ENCODE measurements around the gene MGAT3.
"Not testable (repeated sequence)": the region's sequence is repeated elsewhere in the genome, so short reads cannot be mapped to it uniquely, and the experiment has no call there.

MGAT3 gene, protein sequence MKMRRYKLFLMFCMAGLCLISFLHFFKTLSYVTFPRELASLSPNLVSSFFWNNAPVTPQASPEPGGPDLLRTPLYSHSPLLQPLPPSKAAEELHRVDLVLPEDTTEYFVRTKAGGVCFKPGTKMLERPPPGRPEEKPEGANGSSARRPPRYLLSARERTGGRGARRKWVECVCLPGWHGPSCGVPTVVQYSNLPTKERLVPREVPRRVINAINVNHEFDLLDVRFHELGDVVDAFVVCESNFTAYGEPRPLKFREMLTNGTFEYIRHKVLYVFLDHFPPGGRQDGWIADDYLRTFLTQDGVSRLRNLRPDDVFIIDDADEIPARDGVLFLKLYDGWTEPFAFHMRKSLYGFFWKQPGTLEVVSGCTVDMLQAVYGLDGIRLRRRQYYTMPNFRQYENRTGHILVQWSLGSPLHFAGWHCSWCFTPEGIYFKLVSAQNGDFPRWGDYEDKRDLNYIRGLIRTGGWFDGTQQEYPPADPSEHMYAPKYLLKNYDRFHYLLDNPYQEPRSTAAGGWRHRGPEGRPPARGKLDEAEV

DNA sequence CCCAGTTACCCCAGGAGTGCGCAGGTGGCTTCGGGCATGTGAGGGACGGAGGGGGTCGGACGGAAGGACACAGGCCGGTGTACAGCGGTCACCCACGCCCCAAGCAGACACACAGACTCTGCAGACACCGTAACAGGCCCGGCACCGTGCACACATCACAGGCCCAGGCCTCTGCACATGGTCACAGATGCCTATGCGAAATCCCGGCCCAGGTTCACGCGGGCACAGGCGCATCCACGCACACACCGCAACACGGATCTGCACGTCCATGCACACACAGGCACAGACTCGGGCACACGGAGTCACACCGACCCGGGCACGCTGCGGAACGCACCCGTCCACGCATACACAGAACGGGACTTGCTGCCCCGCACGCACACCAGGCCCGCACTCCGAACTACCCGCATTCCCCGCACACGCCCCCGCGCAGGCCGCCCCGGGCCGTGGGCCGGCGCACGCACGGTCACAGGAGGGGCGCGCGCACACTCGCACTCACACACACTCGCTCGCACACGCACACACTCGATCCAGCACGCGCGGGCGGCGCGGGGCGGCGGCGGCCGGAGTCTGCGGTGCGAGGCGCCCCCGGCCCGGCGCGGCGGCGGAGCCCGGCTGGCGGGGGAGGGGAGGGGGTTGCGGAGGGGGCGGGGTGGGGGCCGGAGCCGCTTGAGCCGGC lies at the start of gene MGAT3:
Gene MGAT3 (plus strand): TSS at position 491 of the 676 bp plus-strand sequence. CDS start 30,336 bp downstream, outside the sequence.
- no peaks in the 10 kb centered on the region for H3K36me3 ChIP-seq (ENCODE audit: insufficient read depth, insufficient read length, low read length)
- TF ChIP-seq ZNF274 (IDR thresholded peaks at IDR 0.05; ENCODE audit: low read depth, low read length) (no peak), YY1 (IDR thresholded peaks at IDR 0.05; ENCODE audit: insufficient read depth, insufficient read length) (no peak), SUZ12 (IDR thresholded peaks at IDR 0.05; ENCODE audit: extremely low read depth, insufficient read depth, insufficient read length) (no peak)
- no peaks in the 10 kb centered on the region for H3K9me3 ChIP-seq (ENCODE audit: insufficient read depth, low read length)
- H3K27me3 ChIP-seq (ENCODE audit: insufficient read depth, insufficient read length), result peaks cover 5% of the 10 kb centered on the region
- peak within 1 kb of the TSS; percentile 40 for H3K4me3 ChIP-seq (ENCODE audit: insufficient read length, low read depth)
- H3K4me1 ChIP-seq (ENCODE audit: insufficient read depth, insufficient read length), result peaks cover 20% of the 10 kb centered on the region
- no peak for DNase-seq (ENCODE audit: low read depth, low spot score)
- H3K9ac ChIP-seq (ENCODE audit: insufficient read length, low read depth), result peak within 1 kb of the TSS; percentile 74

DNA sequence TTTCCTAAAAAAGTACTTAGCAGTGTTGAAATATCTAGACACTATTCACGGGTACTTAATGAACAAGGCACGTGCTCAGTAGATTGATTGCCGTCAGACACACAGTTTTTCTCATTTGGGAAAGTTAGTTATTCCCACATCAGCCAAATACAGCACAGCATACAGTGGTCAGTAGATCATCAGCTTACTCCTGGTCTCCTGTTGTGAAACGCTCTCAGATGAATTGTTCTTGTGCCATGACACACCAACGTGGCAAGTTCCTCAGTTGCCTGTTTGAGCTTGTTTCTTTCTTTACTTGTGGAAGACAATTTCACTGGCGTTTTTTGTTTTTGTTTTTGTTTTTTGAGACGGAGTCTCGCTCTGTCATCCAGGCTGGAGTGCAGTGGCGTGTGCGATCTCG lies 48.6 kb upstream of the MGAT3 start:
- TF ChIP-seq ZNF274 (IDR thresholded peaks at IDR 0.05; ENCODE audit: low read depth, low read length), result no peak
- TF ChIP-seq YY1 (IDR thresholded peaks at IDR 0.05; ENCODE audit: insufficient read depth, insufficient read length), result no peak
- TF ChIP-seq SUZ12 (IDR thresholded peaks at IDR 0.05; ENCODE audit: extremely low read depth, insufficient read depth, insufficient read length), result no peak
- no peak overlapping the region for H3K9ac ChIP-seq (ENCODE audit: insufficient read length, low read depth)

DNA sequence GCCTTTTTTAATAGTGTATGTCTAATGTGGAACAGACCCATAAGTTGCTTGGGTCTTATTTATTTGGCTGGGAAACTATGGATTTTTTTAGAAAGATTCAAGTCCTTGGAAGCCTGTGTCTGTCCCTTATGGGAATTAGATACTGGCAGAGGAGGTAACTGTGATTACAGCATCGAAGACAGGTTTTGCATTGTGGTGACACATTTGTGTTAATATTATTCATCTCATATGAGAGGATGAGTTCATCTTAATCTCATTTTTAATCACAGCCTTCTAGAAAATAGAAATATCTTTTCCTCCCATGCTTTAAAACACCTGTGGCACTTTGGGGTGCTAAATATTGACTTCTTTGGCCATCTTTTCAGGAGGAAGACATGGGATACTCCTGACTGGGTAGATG lies 48.0 kb upstream of the MGAT3 start:
- H3K4me3 ChIP-seq (ENCODE audit: insufficient read length, low read depth), result no peak overlapping the region
- H3K9ac ChIP-seq (ENCODE audit: insufficient read length, low read depth), result no peak overlapping the region
- H3K9me3 ChIP-seq (ENCODE audit: insufficient read depth, low read length), result no peaks in the 10 kb centered on the region
- H3K4me1 ChIP-seq (ENCODE audit: insufficient read depth, insufficient read length), result no peaks in the 10 kb centered on the region
- TF ChIP-seq YY1 (IDR thresholded peaks at IDR 0.05; ENCODE audit: insufficient read depth, insufficient read length) (no peak), SUZ12 (IDR thresholded peaks at IDR 0.05; ENCODE audit: extremely low read depth, insufficient read depth, insufficient read length) (no peak), ZNF274 (IDR thresholded peaks at IDR 0.05; ENCODE audit: low read depth, low read length) (no peak)
- no peaks in the 10 kb centered on the region for H3K27me3 ChIP-seq (ENCODE audit: insufficient read depth, insufficient read length)
- no peak for DNase-seq (ENCODE audit: low read depth, low spot score)
- peaks cover 10% of the 10 kb centered on the region for H3K36me3 ChIP-seq (ENCODE audit: insufficient read depth, insufficient read length, low read length)

More for the DNA sequence above, 48.6 kb upstream of the MGAT3 start:
- Histone ChIP-seq H3K4me1 (ENCODE audit: insufficient read depth, insufficient read length) (no peaks in the 10 kb centered on the region), H3K36me3 (ENCODE audit: insufficient read depth, insufficient read length, low read length) (peaks cover 12% of the 10 kb centered on the region), H3K4me3 (ENCODE audit: insufficient read length, low read depth) (no peak overlapping the region), H3K27me3 (ENCODE audit: insufficient read depth, insufficient read length) (no peaks in the 10 kb centered on the region), H3K9me3 (ENCODE audit: insufficient read depth, low read length) (no peaks in the 10 kb centered on the region)
- no peak for DNase-seq (ENCODE audit: low read depth, low spot score)

DNA sequence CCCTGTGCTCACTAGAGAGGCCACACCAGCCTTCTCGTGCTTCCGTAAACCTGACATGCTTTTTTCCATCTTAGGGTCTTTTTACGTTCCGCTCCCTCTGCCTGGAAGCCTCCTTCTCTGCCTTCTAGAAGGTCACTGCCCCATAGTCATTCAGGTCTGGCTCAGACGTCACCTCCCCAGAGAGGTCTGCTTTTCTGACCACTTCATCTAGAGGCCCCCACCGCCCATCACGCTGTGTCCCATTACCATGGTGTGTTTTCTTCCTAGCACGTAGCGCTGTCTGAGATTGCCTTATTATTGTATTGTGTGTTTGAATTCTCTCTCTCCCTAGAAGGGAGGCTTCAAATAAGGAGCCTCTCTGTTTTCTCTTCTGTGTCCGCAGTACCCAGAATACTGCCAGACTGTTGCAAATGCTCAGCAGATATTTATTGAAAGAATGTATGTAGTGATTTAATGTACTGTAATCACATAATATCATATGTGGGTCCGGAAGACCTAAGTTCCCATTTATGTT lies 47.2 kb upstream of the MGAT3 start:
- Histone ChIP-seq H3K4me1 (ENCODE audit: insufficient read depth, insufficient read length) (no peaks in the 10 kb centered on the region), H3K9ac (ENCODE audit: insufficient read length, low read depth) (no peak overlapping the region), H3K27me3 (ENCODE audit: insufficient read depth, insufficient read length) (no peaks in the 10 kb centered on the region), H3K4me3 (ENCODE audit: insufficient read length, low read depth) (no peak overlapping the region), H3K36me3 (ENCODE audit: insufficient read depth, insufficient read length, low read length) (peaks cover 4% of the 10 kb centered on the region), H3K9me3 (ENCODE audit: insufficient read depth, low read length) (no peaks in the 10 kb centered on the region)
- no peak for DNase-seq (ENCODE audit: low read depth, low spot score)
- no peak for TF ChIP-seq YY1 (IDR thresholded peaks at IDR 0.05; ENCODE audit: insufficient read depth, insufficient read length)
- no peak for TF ChIP-seq ZNF274 (IDR thresholded peaks at IDR 0.05; ENCODE audit: low read depth, low read length)
- TF ChIP-seq SUZ12 (IDR thresholded peaks at IDR 0.05; ENCODE audit: extremely low read depth, insufficient read depth, insufficient read length), result no peak

DNA sequence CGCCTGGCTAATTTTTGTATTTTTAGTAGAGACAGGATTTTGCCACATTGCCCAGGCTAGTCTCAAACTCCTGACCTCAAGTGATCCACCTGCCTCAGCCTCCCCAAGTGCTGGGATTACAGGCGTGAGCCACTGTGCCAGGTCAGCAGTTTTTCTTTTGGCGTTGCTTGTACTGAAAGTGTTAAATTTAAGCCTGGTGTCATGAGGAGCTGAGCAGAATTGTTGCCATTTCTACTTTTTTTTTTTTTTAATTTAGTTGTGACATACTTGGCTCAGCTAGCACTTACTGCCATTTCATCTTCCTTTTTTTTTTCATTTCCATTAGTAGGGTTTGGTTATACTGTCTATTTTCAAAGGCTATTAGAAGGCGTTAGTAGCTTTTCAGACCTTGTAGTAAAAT lies 46.5 kb upstream of the MGAT3 start:
- peaks cover 5% of the 10 kb centered on the region for H3K36me3 ChIP-seq (ENCODE audit: insufficient read depth, insufficient read length, low read length)
- H3K9ac ChIP-seq (ENCODE audit: insufficient read length, low read depth), result no peak overlapping the region
- DNase-seq (ENCODE audit: low read depth, low spot score), result no peak
- H3K4me3 ChIP-seq (ENCODE audit: insufficient read length, low read depth), result no peak overlapping the region
- no peaks in the 10 kb centered on the region for H3K27me3 ChIP-seq (ENCODE audit: insufficient read depth, insufficient read length)
- no peaks in the 10 kb centered on the region for H3K4me1 ChIP-seq (ENCODE audit: insufficient read depth, insufficient read length)
- H3K9me3 ChIP-seq (ENCODE audit: insufficient read depth, low read length), result no peaks in the 10 kb centered on the region
- no peak for TF ChIP-seq ZNF274 (IDR thresholded peaks at IDR 0.05; ENCODE audit: low read depth, low read length)
- no peak for TF ChIP-seq SUZ12 (IDR thresholded peaks at IDR 0.05; ENCODE audit: extremely low read depth, insufficient read depth, insufficient read length)
- TF ChIP-seq YY1 (IDR thresholded peaks at IDR 0.05; ENCODE audit: insufficient read depth, insufficient read length), result no peak

DNA sequence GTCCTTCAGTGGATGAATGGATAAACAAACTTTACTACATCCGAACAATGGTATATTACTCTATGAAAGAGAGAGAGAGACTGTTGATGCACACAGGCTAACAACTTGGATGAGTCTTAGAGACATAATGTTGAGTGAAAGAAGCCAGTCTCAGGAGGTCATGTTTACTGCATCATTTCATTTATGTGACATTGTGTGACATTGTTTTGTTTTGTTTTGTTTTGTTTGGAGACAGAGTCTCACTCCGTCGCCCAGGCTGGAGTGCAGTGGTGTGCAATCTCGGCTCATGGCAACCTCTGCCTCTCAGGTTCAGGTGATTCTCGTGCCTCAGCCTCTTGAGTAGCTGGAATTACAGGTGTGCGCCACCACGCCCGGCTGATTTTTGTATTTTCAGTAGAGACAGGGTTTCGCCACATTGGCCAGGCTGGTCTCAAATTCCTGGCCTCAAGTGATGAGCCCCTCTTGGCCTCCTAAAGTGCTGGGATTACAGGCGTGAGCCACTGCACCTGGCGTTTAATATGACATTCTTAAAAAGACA lies 44.9 kb upstream of the MGAT3 start:
- not testable (repeated sequence) for H3K9ac ChIP-seq (ENCODE audit: insufficient read length, low read depth); H3K4me3 ChIP-seq (ENCODE audit: insufficient read length, low read depth); DNase-seq (ENCODE audit: low read depth, low spot score); H3K27me3 ChIP-seq (ENCODE audit: insufficient read depth, insufficient read length); H3K4me1 ChIP-seq (ENCODE audit: insufficient read depth, insufficient read length); H3K9me3 ChIP-seq (ENCODE audit: insufficient read depth, low read length)
- peaks cover 17% of the 10 kb centered on the region for H3K36me3 ChIP-seq (ENCODE audit: insufficient read depth, insufficient read length, low read length)

DNA sequence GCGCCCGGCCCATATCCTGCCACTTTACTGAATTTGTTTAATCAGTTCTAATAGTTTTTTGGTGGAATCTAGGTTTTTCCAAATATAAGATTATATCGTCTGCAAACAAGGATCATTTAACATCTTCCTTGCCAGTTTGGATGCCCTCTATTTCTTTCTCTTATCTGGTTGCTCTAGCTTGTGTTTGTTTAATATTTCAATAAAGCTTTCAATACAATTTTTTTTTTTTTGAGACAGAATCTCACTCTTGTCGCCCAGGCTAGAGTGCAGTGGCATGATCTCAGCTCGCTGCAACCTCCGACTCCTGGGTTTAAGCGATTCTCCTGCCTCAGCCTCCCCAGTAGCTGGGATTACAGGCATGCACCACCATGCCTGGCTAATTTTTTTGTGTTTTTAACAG lies 43.6 kb upstream of the MGAT3 start:
- not testable (repeated sequence) for DNase-seq (ENCODE audit: low read depth, low spot score); H3K9me3 ChIP-seq (ENCODE audit: insufficient read depth, low read length); H3K4me1 ChIP-seq (ENCODE audit: insufficient read depth, insufficient read length); H3K9ac ChIP-seq (ENCODE audit: insufficient read length, low read depth); H3K27me3 ChIP-seq (ENCODE audit: insufficient read depth, insufficient read length); H3K4me3 ChIP-seq (ENCODE audit: insufficient read length, low read depth)
- H3K36me3 ChIP-seq (ENCODE audit: insufficient read depth, insufficient read length, low read length), result peaks cover 26% of the 10 kb centered on the region

All from NT2/D1 (cell line).